Measurements from ENCODE around the gene KLHL12. TPM values are rescaled to one million over a fixed set of nuclear protein-coding genes. Genes with fewer than 3 reads are reported as not detected.

Gene KLHL12
- polyA plus RNA-seq: 62.5 and 62.8 TPM in 2 replicates
- polyA minus RNA-seq: 54.3 and 56.5 TPM in 2 replicates

DNA sequence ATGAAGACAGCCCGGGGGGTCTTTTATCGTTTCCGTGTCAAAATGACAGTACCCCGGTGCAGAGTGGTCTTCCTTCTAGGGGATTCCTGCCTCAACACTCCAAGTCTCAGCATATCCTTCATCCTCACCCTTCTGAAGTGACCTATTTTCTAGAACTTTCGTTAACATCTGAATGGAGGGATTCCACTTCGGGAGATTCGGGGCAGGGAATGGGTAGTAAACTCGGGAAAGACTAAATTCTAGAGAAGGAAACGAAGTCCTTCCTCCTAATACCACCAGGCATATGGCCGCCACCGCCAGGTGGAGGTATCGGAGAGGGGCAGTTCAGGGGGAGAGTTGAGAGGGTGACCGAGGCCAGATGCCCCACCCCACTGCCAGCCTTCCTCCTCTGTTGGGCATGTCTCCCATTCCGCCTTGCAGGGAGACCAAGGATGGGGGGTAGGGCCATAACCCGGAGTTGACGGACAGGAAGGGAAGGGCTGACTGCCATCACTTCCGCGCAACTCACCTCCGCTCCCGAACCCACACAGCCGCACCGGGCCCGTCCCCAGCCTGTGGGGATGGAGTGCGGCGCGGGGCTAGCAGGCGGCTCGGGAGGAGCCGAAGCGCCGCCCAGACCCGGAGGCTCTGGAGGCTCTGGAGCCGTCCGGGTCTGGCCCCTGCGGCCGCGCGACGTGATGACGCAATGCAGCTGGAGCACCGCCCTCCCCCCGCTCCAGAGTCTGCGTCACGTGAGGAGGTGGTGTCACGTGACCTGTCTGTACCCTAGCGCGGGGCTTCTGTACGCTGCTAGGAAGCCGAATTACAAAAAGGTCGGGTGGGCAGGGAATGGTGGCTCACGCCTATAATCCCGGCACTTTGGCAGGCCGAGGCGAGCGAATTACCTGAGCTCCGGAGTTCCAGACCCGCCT lies at the start of gene KLHL12:
Gene KLHL12 (minus strand): TSS at position 654 of the 911 bp plus-strand sequence. CDS start 2,072 bp downstream, outside the sequence.
- TF ChIP-seq TAF1 (IDR thresholded peaks at IDR 0.05; ENCODE audit: low read depth) (no peak), POLR2AphosphoS5 (IDR thresholded peaks at IDR 0.05) (peak; percentile 89), RAD21 (conservative IDR thresholded peaks at IDR 0.05) (peak; percentile 47), CTCF (IDR thresholded peaks at IDR 0.05; ENCODE audit: poor library complexity, severe bottlenecking) (peak; percentile 85), SMC3 (conservative IDR thresholded peaks at IDR 0.05; ENCODE audit: poor library complexity) (peak; percentile 70), MXI1 (conservative IDR thresholded peaks at IDR 0.05; ENCODE audit: poor library complexity, severe bottlenecking) (peak; percentile 88), EZH2 (IDR thresholded peaks at IDR 0.05; ENCODE audit: borderline replicate concordance, insufficient read depth, low read length, poor library complexity, severe bottlenecking) (no peak), EP300 (conservative IDR thresholded peaks at IDR 0.05; ENCODE audit: poor library complexity, severe bottlenecking) (peak; percentile 82)
- TF ChIP-seq, protein P1, sequence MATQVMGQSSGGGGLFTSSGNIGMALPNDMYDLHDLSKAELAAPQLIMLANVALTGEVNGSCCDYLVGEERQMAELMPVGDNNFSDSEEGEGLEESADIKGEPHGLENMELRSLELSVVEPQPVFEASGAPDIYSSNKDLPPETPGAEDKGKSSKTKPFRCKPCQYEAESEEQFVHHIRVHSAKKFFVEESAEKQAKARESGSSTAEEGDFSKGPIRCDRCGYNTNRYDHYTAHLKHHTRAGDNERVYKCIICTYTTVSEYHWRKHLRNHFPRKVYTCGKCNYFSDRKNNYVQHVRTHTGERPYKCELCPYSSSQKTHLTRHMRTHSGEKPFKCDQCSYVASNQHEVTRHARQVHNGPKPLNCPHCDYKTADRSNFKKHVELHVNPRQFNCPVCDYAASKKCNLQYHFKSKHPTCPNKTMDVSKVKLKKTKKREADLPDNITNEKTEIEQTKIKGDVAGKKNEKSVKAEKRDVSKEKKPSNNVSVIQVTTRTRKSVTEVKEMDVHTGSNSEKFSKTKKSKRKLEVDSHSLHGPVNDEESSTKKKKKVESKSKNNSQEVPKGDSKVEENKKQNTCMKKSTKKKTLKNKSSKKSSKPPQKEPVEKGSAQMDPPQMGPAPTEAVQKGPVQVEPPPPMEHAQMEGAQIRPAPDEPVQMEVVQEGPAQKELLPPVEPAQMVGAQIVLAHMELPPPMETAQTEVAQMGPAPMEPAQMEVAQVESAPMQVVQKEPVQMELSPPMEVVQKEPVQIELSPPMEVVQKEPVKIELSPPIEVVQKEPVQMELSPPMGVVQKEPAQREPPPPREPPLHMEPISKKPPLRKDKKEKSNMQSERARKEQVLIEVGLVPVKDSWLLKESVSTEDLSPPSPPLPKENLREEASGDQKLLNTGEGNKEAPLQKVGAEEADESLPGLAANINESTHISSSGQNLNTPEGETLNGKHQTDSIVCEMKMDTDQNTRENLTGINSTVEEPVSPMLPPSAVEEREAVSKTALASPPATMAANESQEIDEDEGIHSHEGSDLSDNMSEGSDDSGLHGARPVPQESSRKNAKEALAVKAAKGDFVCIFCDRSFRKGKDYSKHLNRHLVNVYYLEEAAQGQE (IDR thresholded peaks at IDR 0.05; ENCODE audit: borderline replicate concordance): peak; percentile 47
- Histone ChIP-seq H3F3A (ENCODE audit: insufficient read depth, low read length, poor library complexity, severe bottlenecking) (no peaks in the 10 kb centered on the region), H3K79me2 (replicated peaks; ENCODE audit: insufficient read depth, low read length) (peaks cover 6% of the 10 kb centered on the region), H3K4me3 (ENCODE audit: low read length) (peak within 1 kb of the TSS; percentile 81), H3K27ac (ENCODE audit: low read length) (peak within 1 kb of the TSS; percentile 92), H3K36me3 (ENCODE audit: insufficient read depth, low read length) (no peaks in the 10 kb centered on the region), H3K4me2 (ENCODE audit: low read length) (peak within 1 kb of the TSS; percentile 85), H3K9ac (ENCODE audit: low read length) (peak within 1 kb of the TSS; percentile 91), H3K9me2 (ENCODE audit: insufficient read depth, low read length) (no peaks in the 10 kb centered on the region), H3K27me3 (ENCODE audit: insufficient read depth, low read depth, low read length) (no peaks in the 10 kb centered on the region), H3K9me3 (ENCODE audit: low read length) (no peaks in the 10 kb centered on the region), H2AFZ (ENCODE audit: low read depth, low read length) (peak within 1 kb of the TSS; percentile 75), H4K20me1 (ENCODE audit: insufficient read depth) (no peaks in the 10 kb centered on the region)

GRCh38 chr1:202976633-202977032 lies 49.6 kb upstream of the KLHL12 start:
- H3K36me3 ChIP-seq (ENCODE audit: insufficient read depth, low read length): no peaks in the 10 kb centered on the region
- no peaks in the 10 kb centered on the region for H3K79me2 ChIP-seq (replicated peaks; ENCODE audit: insufficient read depth, low read length)
- H3K9me3 ChIP-seq (ENCODE audit: low read length): no peaks in the 10 kb centered on the region
- no peaks in the 10 kb centered on the region for H3F3A ChIP-seq (ENCODE audit: insufficient read depth, low read length, poor library complexity, severe bottlenecking)
- no peak overlapping the region for H3K27ac ChIP-seq (ENCODE audit: low read length)
- no peak overlapping the region for H3K4me2 ChIP-seq (ENCODE audit: low read length)
- H2AFZ ChIP-seq (ENCODE audit: low read depth, low read length): no peak overlapping the region
- peaks cover 4% of the 10 kb centered on the region for H3K27me3 ChIP-seq (ENCODE audit: insufficient read depth, low read depth, low read length)
- H3K9me2 ChIP-seq (ENCODE audit: insufficient read depth, low read length): no peaks in the 10 kb centered on the region
- H3K9ac ChIP-seq (ENCODE audit: low read length): no peak overlapping the region
- H3K4me3 ChIP-seq (ENCODE audit: low read length): no peak overlapping the region
- no peaks in the 10 kb centered on the region for H4K20me1 ChIP-seq (ENCODE audit: insufficient read depth)
- TF ChIP-seq POLR2AphosphoS5 (IDR thresholded peaks at IDR 0.05): no peak
- TF ChIP-seq EZH2 (IDR thresholded peaks at IDR 0.05; ENCODE audit: borderline replicate concordance, insufficient read depth, low read length, poor library complexity, severe bottlenecking): no peak
- no peak for TF ChIP-seq CTCF (IDR thresholded peaks at IDR 0.05; ENCODE audit: poor library complexity, severe bottlenecking)
- TF ChIP-seq TAF1 (IDR thresholded peaks at IDR 0.05; ENCODE audit: low read depth): no peak
- TF ChIP-seq EP300 (conservative IDR thresholded peaks at IDR 0.05; ENCODE audit: poor library complexity, severe bottlenecking): no peak
- TF ChIP-seq, protein P1 (IDR thresholded peaks at IDR 0.05; ENCODE audit: borderline replicate concordance): no peak
- no peak for TF ChIP-seq MXI1 (conservative IDR thresholded peaks at IDR 0.05; ENCODE audit: poor library complexity, severe bottlenecking)
- TF ChIP-seq RAD21 (conservative IDR thresholded peaks at IDR 0.05): no peak
- TF ChIP-seq SMC3 (conservative IDR thresholded peaks at IDR 0.05; ENCODE audit: poor library complexity): no peak
